HepG2 (cell line): ENCODE data around the gene ALKBH4.
"Not testable (repeated sequence)": the region's sequence is repeated elsewhere in the genome, so short reads cannot be mapped to it uniquely, and the experiment has no call there.

Source experiments
- CTCF ChIP-seq: sonication (generic); formaldehyde crosslinking; IDR thresholded peaks from 2 replicates; pipeline ENCODE4 v1.5.0; 2020; ENCODE audit warnings: mild to moderate bottlenecking, missing genetic modification reagents, moderate library complexity
- EEA1 ChIP-seq: sonication (generic); formaldehyde crosslinking; IDR thresholded peaks from 2 replicates; pipeline ENCODE4 v1.5.1; 2020; ENCODE audit warnings: mild to moderate bottlenecking, missing genetic modification reagents, borderline replicate concordance
- HOMEZ ChIP-seq: IDR thresholded peaks from 2 replicates; pipeline ENCODE4 v1.6.1; 2016; ENCODE audit warnings: low read depth
- MYNN ChIP-seq: sonication (generic); formaldehyde crosslinking; IDR thresholded peaks from 2 replicates; pipeline ENCODE4 v1.4.0; 2020; ENCODE audit warnings: mild to moderate bottlenecking, low read depth, missing genetic modification reagents
- PITX1 ChIP-seq: sonication (generic); formaldehyde crosslinking; IDR thresholded peaks from 2 replicates; pipeline ENCODE4 v1.5.1; 2020; ENCODE audit warnings: mild to moderate bottlenecking, missing genetic modification reagents
- POLR2AphosphoS5 ChIP-seq: IDR thresholded peaks from 2 replicates; pipeline ENCODE4 v1.6.1; 2012; ENCODE audit warnings: low read depth, low read length
- SMC3 ChIP-seq: IDR thresholded peaks from 2 replicates; pipeline ENCODE4 v1.6.1; 2011; ENCODE audit warnings: low read length, improper control_type of control experiment
- U2AF1 ChIP-seq: fragments of 200-400 bp; formaldehyde crosslinking; optimal IDR thresholded peaks from 2 replicates; pipeline ENCODE3; 2017; ENCODE audit warnings: mild to moderate bottlenecking, low read depth, low read length
- YY1 ChIP-seq: IDR thresholded peaks from 2 replicates; pipeline ENCODE4 v1.6.1; 2011; ENCODE audit warnings: low read length, low read depth, moderate library complexity, mild to moderate bottlenecking; ENCODE audit not compliant: insufficient read depth, insufficient replicate concordance
- ZNF234 ChIP-seq: sonication (generic); formaldehyde crosslinking; conservative IDR thresholded peaks from 2 replicates; pipeline ENCODE4 v1.5.1; 2020; ENCODE audit warnings: mild to moderate bottlenecking, missing genetic modification reagents
- ZNF263 ChIP-seq: sonication (generic); formaldehyde crosslinking; IDR thresholded peaks from 2 replicates; pipeline ENCODE4 v1.4.0; 2020; ENCODE audit warnings: missing genetic modification reagents
- ZNF546 ChIP-seq: sonication (generic); formaldehyde crosslinking; conservative IDR thresholded peaks from 2 replicates; pipeline ENCODE4 v1.8.1; 2023; ENCODE audit warnings: mild to moderate bottlenecking, missing genetic modification reagents

- TF ChIP-seq EEA1; MYNN (CRISPR knock-in tag); U2AF1; YY1; ZNF546 (CRISPR knock-in tag); PITX1 (CRISPR knock-in tag); HOMEZ (CRISPR knock-in tag); SMC3; ZNF234 (CRISPR knock-in tag); ZNF263 (CRISPR knock-in tag); POLR2AphosphoS5; CTCF (CRISPR knock-in tag): not testable (repeated sequence)
Observed at GRCh38 chr7:102494473-102495149, 29.9 kb upstream of the ALKBH4 start.
